Smooth muscle cell of the brain vasculature (primary cell): ENCODE results near the gene SMIM20.
A peak's percentile ranks its signal among the peaks of the same experiment; 100 is the strongest.
"Not testable (repeated sequence)": the region's sequence is repeated elsewhere in the genome, so short reads cannot be mapped to it uniquely, and the experiment has no call there.

Source experiments
- DNase-seq: peaks from one replicate; pipeline ENCODE4 v3.0.0-alpha.2; 2012; ENCODE audit warnings: low read depth, low spot score

The SMIM20 gene

DNA sequence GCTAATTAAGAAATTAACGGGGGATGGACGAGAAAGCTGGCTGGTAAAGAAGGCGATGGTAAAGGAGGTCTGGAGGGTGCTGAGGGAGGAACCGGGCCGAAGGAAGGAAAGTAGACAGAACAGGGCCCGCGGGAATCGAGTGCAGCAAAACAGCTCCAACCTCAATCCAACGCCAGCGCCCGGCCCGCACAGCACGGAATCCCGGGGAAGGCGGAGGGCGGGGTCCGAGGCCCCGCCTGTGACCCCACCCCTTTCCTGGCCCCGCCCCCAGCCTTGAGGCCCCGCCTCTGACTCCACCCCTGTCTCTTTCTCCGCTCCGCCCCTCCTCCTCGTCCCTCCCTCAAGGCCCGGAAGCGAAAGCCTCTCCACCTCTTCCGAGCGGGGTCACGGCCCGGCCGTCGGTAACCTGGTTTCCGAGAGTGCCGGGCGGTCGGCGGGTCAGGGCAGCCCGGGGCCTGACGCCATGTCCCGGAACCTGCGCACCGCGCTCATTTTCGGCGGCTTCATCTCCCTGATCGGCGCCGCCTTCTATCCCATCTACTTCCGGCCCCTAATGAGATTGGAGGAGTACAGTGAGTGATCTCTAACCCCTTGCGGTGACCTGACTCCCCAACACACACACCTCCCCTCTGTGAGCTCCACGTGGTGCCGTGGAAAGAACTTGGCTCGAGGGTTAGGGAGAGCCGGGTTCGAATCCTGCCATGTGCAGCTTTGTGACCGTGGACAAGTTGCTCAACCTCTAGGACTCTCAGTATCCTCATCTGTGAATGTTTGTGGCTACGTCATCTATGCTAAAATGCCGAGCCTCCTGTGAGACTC is at the start of gene SMIM20:
Gene SMIM20 (plus strand): TSS at position 370 of the 819 bp plus-strand sequence. CDS start 94 bp downstream, at position 464.
- DNase-seq, result peak; percentile 59

DNA sequence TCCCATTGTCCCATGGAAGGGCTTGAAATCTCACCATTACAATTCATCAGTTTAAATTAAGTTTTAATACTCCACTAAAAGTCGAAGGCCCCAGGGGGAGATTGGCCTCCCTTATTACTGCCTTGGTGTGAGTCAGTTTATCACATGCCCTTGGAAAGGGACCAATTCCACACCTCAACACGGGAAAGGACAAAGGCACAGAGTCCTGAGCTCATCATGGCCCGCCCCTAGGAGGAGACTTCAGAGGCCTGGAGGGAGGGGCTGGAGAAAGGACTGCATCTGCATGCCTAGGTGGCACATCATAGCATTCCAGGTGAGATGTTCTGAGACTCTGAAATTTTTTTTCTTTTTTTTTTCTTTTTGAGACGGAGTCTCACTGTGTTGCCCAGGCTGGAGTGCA is 48.4 kb upstream of the SMIM20 start:
- DNase-seq, result no peak

DNA sequence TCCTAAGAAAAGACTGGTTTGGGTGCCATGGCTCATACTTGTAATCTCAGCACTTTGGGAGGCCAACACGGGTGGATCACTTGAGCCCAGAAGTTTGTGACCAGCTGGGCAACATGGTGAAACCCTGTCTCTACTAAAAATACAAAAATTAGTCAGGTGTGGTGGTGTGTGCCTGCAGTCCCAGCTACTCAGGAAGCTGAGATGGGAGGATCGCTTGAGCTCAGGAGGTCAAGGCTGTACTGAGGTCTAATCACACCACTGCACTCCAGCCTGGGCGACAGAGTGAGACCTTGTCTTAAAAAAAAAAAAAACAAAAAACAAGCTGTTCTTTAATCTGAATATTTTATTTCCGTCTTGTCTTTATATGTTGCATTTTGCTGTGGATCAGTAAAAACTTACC is 47.6 kb upstream of the SMIM20 start:
- not testable (repeated sequence) for DNase-seq

DNA sequence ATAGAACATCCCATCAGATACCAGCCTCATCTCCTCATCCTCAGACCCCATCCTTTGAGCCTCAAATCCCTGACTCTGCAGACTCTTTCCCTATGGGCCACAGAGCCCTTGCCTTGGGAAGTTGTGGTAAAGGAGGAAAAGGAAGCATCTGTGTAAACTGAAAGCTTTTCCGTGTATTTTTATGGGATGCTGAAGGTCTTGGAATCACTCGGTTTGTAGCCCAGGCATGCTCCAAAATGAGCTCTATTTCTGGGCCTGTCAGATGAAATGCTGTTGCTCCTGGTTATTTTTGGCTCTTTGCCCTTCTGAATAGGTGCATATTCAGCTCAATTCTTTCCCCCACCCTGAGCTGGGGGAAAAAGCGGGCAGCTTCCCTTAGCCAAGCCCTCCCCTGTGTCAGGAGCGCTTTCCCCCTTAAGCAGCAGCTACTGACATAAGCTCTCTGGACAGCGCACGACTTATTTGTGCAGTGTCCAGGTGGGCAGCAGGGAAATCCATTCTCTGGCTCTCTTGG is 46.2 kb upstream of the SMIM20 start:
- DNase-seq, result no peak

DNA sequence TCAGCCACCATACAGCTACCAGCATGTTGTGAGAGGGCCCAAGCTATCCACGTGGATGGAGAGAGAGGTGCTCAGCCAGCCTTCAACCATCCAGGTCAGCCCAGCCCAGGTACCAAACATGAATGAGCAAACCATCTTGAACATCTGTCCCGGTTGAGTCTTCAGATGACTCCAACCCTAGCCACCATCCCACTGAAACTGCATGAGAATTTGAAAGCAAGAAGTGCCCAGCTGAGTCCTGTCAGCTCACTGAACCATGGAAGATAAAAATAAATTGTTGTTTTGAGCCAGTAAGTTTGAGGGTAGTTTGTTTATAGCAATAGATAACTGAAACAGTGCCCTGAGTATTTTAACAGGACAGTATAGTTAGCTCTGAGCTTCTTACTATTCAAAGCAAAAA is 43.9 kb upstream of the SMIM20 start:
- no peak for DNase-seq

DNA sequence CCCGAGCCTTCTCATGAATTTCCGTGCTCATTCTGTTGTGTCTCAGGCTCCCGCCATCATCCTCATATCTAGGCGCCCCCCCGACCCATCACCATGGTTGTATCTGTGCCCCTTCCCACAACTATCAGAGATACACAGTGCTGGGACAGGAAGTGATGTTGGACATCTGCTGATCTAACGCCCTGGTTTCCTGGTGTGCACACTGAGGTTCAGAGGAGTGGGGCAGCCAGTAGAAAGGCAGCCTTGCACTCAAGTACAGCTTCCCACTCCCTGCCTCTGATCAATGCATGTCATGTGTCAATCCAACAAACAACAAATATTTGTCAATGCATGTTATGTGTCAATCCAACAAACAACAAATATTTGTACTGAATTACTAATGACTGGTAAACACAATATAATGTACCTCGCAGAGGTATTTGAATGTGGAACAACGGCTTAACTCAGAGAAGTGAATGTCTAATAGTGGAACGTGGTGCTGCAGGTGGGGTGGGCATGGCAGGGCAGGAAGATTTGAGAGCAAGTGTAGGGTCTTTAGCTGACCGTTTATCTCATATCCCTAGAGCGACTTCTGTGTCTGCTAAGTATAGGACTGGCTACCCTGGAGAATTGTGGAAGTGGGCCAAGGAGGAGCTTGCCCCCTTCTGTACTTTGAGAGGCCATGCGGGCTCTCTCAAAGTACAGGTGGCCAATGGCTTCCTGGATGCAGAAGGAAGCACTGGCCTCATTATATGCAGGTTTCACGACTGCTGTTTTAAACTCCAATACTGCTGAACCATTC is 41.0 kb upstream of the SMIM20 start:
- no peak for DNase-seq

DNA sequence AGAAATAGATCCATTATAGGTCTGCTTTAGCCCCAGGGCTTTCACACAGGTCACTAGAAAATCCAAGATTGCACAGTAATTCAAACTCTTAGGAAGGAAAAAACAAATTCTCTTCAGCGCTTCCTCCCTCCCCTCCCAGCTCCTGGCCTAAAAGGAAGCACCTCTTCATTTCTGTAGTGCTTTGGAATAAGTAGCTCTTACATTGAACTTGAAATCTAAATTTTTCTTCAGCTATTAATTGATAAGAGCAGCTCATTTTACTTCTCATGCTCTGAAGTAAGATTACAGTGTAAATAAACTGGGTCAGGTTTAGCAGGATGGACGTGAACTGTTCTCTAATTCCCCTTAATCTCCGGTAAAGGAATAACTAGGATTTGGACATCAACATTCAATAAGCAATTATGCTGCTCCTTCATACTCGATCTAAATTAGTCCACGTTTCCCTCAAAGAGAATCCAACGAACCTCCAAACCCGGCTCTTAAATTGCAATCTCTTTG is 40.3 kb upstream of the SMIM20 start:
- DNase-seq, result no peak

DNA sequence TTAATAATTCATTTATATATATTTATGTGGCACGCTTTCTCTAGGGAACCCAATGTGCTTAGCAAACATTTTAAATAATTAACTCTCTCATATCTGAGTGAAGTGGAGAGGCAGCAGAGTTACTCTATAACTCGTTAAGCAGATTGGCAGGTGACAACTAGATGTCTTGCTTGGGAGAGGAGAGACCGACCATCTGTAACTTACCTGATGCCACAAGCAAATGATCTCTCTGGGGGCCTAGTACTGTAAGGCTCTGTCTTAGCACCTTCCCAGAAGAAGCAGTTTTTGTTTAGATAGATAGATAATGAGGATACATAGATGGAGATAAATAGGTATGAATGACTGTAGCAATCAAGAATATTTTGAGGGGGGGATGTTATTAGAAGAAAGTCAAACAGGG is 39.4 kb upstream of the SMIM20 start:
- no peak for DNase-seq

DNA sequence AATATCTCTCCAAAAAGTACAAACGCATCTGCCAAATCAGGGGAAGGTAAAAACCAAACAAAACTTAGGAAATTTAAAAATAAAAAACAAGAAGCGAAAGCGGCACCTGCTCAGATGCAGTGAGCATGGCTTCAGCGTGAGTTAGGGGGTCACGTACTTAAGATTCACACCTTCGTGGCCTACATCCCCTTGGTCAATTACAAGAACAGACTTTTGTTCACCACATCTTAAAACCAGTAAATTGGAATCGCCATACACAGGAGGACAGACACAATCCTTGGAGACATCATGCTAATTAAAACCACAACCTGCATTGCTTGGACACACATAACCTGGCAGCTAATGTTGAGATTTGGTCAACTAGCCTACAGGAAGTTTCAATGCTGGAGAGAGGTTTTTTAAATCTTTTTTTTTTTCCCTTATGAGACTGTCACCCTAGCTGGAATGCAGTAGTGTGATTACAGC is 38.7 kb upstream of the SMIM20 start:
- no peak for DNase-seq

DNA sequence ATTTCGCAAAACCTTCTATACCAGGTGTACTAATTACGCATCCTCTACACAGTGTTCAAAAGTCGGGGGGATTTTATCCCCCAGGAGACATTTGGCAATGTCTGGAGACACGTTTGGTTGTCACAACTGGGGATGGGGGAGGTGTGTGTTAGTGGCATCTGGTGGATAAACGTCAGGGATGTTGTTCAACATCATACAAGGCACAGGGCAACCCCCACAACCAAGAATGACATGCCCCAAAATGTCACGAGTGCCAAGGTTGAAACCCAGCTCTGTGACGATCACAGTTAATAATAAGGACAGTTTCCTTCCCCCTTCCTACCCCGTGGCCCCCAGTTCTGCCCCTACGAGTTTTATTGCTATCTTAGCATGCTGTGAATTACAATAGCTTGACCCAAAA is 35.3 kb upstream of the SMIM20 start:
- no peak for DNase-seq

DNA sequence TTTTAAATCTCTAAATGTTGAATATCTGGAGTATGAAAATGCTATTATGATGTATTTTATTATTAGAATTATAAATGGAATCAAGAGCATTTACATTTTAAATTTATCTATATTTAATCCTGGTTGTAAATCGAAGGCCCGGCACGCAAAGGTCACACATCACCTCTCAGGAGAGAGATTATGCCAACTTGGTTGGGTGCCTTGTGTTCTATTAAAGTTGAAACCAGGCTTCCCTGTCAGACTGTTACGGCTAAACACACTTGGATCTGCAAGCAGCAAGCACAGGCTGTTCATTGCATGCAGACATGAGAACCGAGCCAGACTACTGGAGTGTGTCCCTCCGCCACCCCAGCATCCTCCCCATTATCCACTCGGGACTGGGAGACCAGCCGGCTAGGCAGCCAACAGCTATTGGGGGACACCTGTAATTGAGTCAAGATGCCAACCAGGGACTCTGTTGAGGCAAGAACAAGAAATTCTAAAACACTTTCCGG is 34.9 kb upstream of the SMIM20 start:
- no peak for DNase-seq

DNA sequence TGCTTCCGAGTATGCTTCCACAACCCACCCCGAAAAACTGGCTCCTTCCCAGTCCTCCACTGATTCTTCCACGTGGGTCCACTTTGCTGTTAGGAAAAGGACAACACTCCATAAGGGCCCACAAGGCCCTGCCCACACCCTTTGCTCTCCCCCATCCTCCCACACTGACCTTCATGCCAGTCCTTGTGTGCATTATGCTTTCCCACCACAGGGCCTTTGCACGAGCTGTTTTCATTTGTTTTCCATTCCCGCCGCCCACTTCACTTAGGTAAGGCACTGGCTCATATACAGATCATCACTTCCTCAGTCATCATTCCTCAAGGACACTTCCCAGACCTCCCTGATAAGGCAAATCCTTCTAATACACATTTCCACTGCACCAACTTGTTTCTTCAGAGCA is 34.4 kb upstream of the SMIM20 start:
- no peak for DNase-seq

DNA sequence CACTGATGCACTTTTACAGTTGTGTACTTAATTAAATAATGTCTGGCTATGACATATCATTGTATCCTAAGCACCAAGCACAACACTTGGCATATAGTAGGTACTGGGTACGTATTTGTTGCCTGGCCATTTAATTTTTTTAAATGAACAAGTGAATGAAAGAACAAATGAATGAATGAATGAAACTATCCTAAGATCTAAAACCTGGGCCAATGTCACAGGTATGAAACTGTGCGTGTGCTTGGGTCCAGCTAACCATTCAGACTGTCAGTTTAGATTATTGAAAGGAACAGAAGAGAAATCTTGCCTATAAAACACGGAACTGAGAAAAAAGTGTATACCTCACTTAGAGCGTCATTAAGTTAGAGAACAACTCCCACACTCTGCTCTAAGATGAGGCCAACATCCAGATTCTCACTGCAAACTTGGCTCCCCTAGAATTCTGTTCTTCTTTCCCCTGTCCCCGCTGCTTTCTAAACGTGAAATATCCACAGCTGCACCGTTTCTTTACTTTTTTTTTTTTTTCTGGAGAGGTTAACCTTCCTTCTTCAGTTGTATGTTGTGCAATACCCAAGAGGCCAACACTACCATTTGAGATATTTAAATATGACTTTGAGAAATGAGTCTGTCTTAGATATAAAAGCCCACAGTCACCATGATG is 33.9 kb upstream of the SMIM20 start:
- no peak for DNase-seq

DNA sequence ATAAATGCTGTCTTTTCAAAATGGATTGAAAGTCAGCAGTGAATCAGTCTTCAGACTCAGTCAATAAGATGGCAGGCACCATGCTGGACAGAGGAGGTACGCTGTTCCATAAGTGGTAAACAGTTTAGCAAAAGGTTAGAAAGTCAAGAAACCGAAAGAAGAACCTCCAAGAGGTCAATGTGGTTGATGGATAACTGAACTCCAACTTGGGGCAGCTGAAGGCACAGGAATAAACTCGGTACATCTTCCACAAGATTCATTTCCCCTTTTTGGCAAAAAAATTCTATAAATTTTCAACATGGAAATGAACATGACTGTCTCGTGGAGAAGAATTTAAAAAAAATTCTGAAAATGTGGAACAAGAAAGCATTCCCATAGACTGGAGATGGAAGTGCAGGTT is 32.8 kb upstream of the SMIM20 start:
- DNase-seq, result no peak

DNA sequence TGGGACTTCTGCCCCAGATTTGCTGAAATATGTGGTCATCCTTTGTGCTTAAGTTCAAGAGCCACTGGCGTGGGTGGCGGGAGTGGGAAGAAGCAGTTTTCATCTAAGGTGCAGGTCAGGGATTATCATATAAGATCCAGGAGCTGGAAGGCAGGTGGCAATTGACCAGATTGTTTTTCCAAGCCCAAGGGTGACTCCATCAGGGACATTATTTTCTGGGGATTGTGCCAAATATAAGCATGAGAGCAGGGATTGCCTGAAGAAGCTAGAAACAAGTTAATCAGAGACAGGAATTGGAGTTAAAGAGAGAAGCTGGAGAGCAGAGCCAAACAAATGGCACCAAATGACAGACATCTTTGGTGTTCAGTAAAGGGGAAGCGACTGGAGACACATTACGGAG is 31.8 kb upstream of the SMIM20 start:
- no peak for DNase-seq

DNA sequence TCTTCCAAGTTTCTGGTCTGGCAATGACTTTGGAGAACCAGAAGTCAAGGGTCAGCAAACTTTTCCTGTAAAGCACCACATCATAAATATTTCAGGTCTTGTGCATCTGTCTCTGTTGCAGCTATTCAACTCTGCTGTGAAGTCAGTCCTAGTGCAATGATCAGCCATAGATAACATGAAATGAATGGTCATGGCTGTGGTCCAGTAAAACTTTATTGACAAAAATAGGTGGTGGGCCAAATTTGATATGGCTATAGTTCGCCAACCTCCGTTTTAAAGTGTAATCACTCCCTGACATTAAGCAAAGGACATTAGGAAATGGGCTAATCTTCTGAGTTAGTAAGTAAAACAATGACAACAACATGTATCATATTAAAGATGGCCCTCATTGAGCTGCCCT is 30.5 kb upstream of the SMIM20 start:
- DNase-seq, result no peak

DNA sequence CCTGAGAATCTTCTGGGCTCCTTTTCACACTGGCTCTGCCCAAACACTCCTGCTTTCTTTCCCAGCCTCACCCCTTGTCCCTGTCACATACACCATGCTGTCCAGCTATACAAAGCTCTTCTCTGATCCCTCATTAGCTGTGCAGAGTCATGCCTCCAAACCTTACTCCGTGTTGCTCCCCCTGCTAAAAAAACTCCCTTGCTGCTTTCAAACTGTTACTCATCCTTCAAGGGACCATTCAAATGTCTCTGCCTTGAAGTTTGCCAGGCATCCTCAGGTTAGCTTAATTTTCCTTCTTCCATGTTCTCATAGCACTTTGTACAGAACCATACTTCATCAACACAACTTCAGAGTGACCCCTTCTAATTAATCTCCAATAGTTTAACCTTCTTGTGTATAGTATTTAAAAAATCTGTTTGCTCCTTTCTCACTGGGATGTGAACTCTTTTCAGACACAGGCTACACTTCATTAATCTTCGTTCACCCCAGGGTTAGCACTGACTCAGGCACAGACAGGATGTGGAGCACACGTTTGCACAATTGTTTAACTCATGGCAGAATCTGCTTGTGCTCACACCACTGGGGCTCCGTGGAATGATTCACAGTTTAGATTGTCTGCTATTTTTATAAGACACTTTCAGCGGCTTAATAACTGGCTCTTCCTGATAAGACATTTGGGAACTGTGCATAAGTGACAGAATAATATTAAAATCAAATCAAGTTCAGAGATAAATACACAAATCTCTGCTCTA is 29.8 kb upstream of the SMIM20 start:
- no peak for DNase-seq

DNA sequence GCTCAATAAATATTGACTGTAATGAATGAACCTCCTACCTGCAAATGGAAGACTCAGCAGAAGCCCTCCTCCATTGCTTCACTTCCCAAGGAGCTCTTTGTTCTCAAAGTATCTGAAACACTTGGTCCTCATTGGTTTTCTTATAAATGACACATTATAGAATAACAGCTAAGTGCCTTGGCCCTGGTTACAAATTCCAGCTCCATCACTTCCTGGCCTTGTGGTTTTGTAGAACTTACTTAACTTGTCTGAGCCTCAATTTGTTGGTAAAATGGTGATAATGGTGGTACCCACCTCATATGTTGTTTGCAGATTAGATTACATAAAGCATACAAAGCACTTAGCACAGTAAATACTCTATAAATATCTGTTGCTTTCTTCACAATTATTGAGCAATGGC is 25.2 kb upstream of the SMIM20 start:
- DNase-seq, result no peak

DNA sequence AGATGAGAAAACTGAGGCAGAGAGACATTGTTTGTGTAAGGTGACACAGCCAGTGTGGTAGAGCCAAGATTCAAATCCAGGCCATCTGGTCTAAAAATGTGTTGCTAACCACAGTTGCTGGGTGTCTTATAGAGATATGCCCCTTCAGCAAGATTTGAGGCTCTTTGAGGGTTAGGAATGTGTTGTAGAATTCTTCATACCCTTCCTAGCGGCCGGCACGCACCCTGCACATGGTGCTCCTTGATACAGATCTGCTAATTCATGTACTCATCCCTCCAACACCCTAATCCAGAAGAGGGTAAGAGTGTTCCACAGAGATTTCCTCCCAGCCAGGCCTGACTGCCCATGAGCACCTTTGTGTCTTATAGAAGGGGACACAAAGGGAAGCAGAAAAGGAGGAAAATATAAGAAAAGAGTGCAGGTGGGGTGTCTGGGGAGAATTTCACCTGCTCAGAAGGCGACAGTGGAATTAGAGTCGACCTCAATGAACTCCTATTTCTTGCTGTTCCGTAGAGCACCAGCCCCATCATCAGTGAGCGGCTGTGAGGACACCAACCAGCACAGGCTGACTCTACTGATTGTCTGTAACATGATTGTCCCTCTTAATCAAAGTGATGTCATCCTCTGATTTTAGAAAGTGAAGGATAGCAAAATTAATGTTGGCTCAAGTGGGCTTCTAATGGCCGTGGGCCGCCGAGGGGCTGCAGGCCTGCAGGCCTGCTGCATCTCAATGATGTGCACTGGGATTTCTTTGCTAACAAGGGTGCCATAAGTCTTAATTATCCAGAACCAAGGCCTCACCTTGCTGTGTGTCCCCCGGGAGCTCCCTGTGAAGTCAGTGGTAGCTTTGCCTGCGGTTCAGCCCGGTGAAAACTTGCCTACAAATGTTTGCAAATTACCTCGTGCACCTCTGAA is 24.2 kb upstream of the SMIM20 start:
- DNase-seq, result no peak
